ENCODE data around the gene MSRB3.

DNA sequence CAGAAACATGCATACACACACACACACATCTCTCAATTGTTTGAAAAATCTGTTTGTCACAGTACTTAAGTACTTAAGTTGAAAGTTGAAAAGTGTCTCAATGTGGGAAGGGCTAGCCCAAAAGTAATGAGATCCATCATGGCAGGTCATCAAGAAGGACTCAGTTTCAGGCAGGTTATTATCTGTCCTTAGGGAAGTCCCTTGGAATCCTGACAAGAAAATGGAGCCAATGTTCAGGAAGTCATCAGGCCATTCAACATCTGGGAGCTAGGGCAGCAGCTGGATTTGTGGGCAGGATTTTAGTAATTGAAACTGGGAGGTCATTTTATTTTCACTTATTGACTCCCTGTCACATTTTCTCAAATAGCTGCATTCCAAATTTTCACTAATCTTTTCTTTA lies 56.0 kb downstream of the MSRB3 start:
- TF ChIP-seq CTCF (IDR thresholded peaks at IDR 0.05) (no peak), POLR2AphosphoS5 (IDR thresholded peaks at IDR 0.05) (no peak), POLR2A (IDR thresholded peaks at IDR 0.05) (no peak)
